Endothelial cell (in vitro differentiated cells): ENCODE data around the gene FOXN1. TPM values are rescaled to one million over a fixed set of nuclear protein-coding genes. Genes with fewer than 3 reads are reported as not detected.

ENCODE experiments used
- DNase-seq: peaks from one replicate; pipeline ENCODE4 v3.0.0; 2021; ENCODE audit warnings: low spot score
- H3K27ac Mint-ChIP-seq: one replicate; pipeline ENCODE4 v1.8.0; 2021; ENCODE audit warnings: mixed read lengths, inconsistent platforms; ENCODE audit not compliant: unreplicated experiment
- H3K27me3 Mint-ChIP-seq: one replicate; pipeline ENCODE4 v1.8.0; 2021; ENCODE audit warnings: mild to moderate bottlenecking, moderate library complexity, mixed read lengths, inconsistent platforms; ENCODE audit not compliant: unreplicated experiment
- H3K36me3 Mint-ChIP-seq: one replicate; pipeline ENCODE4 v1.8.0; 2021; ENCODE audit warnings: mild to moderate bottlenecking, low read depth, mixed read lengths, inconsistent platforms; ENCODE audit not compliant: unreplicated experiment
- H3K4me1 Mint-ChIP-seq: one replicate; pipeline ENCODE4 v1.8.0; 2021; ENCODE audit warnings: mild to moderate bottlenecking, mixed read lengths, inconsistent platforms; ENCODE audit not compliant: unreplicated experiment
- H3K4me3 Mint-ChIP-seq: one replicate; pipeline ENCODE4 v1.8.0; 2021; ENCODE audit warnings: mild to moderate bottlenecking, mixed read lengths, inconsistent platforms; ENCODE audit not compliant: unreplicated experiment
- H3K9me3 Mint-ChIP-seq: one replicate; pipeline ENCODE4 v1.8.0; 2021; ENCODE audit warnings: mixed read lengths, inconsistent platforms; ENCODE audit not compliant: unreplicated experiment
- total RNA-seq: library from RNA; stranded (reverse); fragmentation: NEBNext Ultra II Directional; extraction: Animal tissue kit (Norgen Biotek cat#: 25700); gene quantifications from one replicate; pipeline ENCODE4 v1.2.1, GENCODE V29; 2021; ENCODE audit not compliant: unreplicated experiment
- TF ChIP-seq, protein P1 (sequence below): fragments of 200-600 bp; sonication (generic); IDR thresholded peaks from one replicate; pipeline ENCODE4 v1.5.0; 2021; ENCODE audit warnings: antibody characterized with exemption; ENCODE audit not compliant: unreplicated experiment

FOXN1 gene
- total RNA-seq, 1 donor from 2014 or later = not detected

DNA sequence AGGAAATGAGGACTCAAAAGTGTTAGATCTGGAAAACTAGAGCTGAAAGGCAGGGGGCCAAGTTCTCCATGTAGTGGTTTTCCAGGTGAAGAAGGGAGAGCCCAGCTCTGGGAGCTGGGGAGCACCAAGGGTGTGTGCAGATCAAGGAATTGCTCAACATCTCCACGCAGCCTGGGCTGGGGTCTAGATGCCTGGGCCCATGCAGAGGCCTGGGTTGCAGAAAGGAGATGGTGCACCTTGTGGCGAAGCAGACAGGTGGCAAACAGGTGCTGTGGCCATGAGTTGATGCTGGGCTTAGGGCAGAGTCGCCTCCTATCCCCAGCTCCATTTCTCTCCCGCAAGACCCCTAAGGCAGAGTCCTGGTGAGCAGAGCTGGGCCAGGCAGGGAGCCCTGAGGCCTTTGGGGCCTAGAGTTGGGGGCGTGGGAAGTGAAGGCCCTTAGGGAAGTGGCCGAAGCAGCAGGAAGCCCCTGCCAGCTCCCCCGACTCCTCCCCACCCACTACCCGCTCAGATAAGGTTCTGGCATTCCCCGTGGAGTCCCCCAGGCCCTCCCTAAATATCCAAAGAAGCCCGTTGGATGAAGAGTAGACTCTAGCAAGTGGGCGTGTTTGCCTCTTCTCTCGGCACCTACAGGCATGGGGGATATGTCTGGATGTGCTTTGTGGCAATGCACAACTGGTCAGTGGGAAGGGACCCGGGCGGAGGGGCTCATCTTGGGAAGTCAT lies 777 bp downstream of the FOXN1 start:
- Mint-ChIP-seq H3K9me3 (no peaks in the 10 kb centered on the region), H3K4me1 (no peaks in the 10 kb centered on the region), H3K36me3 (peaks cover 3% of the 10 kb centered on the region), H3K27me3 (peaks cover 16% of the 10 kb centered on the region), H3K4me3 (no peak overlapping the region), H3K27ac (no peak overlapping the region)
- TF ChIP-seq, protein P1, sequence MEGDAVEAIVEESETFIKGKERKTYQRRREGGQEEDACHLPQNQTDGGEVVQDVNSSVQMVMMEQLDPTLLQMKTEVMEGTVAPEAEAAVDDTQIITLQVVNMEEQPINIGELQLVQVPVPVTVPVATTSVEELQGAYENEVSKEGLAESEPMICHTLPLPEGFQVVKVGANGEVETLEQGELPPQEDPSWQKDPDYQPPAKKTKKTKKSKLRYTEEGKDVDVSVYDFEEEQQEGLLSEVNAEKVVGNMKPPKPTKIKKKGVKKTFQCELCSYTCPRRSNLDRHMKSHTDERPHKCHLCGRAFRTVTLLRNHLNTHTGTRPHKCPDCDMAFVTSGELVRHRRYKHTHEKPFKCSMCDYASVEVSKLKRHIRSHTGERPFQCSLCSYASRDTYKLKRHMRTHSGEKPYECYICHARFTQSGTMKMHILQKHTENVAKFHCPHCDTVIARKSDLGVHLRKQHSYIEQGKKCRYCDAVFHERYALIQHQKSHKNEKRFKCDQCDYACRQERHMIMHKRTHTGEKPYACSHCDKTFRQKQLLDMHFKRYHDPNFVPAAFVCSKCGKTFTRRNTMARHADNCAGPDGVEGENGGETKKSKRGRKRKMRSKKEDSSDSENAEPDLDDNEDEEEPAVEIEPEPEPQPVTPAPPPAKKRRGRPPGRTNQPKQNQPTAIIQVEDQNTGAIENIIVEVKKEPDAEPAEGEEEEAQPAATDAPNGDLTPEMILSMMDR = no peak
- DNase-seq = no peak

DNA sequence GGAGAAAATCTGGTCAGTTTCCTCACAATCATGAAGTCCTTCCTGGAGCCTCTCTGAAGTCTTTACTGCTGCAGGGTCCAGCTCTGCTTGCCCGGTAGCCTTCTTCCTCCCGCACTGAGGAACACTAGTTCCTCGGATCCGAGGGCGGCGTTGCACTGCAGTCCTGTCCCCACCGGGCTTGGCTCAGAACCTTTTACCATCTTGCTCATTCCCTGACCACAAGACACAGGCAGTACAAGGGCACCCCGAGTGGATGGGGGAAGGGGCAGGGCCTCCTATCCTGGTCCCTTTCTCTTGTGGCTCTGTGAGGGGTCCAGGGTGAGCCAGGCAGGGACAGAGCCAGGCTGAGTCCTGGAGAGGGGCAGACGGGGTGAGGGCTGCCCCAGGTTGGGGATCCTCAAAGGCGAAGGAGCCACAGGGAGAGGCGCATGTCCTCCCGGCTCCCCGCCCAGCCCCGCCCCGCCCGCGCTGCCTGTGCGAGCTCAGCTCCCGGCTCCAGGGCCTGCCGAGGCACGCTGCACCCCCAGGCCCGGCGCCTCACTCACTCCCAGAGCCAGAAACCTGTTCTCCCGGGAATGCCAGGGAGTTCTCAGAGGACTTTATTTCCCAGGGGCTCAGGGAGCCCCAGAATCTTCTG lies 1.5 kb downstream of the FOXN1 start:
- Mint-ChIP-seq H3K27me3 (peaks cover 16% of the 10 kb centered on the region), H3K9me3 (no peaks in the 10 kb centered on the region), H3K27ac (no peak overlapping the region), H3K4me3 (no peak overlapping the region), H3K36me3 (peaks cover 3% of the 10 kb centered on the region), H3K4me1 (no peaks in the 10 kb centered on the region)
- DNase-seq = no peak
- TF ChIP-seq, protein P1 = no peak

DNA sequence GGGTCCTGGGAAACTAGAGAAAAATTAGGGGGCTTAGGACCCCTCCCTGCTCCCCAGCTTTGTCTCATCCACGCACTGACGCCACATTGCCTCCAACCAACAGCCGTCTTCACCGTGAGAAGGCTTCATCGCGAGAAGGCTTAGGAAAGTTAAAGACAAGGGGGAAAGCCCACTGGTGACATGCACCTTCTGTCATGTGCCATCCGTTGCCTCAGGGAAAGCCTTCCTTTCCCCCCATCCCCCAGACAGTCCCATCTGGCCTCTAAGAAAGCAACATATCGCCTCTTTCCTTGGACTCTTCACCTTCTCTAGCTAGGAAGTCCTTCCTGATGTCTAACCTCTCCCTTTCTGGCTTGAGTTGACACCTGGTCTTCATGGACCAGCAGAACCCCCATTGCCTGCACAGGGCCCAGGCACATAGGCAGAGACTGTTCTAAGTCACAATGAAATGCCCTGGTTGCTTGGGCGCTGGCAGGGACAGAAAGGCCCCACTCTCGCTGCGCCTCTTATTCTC lies 2.1 kb downstream of the FOXN1 start:
- Mint-ChIP-seq H3K9me3 (no peaks in the 10 kb centered on the region), H3K27ac (no peak overlapping the region), H3K36me3 (peaks cover 3% of the 10 kb centered on the region), H3K4me1 (no peaks in the 10 kb centered on the region), H3K4me3 (no peak overlapping the region), H3K27me3 (peaks cover 16% of the 10 kb centered on the region)
- DNase-seq = no peak
- TF ChIP-seq, protein P1 = no peak

DNA sequence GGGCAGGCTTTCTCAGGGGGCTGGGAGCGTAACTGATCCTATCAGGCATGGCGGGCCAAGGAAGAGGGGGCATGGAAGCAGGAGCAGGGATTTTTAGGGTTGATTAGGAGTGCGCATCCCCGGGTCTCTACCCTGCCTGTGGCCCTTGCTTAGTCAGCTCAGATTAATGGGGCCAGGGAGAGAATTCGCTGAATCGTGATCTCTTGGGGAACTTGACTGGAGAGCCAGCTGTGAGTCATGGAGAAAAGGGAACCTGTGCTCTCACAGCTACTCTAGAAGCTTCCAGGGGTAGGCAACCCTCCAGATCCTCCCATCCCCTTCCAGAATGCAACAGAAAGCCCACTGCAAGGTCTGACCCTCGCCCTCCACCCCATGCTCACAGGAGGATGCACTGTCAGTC lies 3.6 kb downstream of the FOXN1 start:
- Mint-ChIP-seq H3K36me3 (peaks cover 3% of the 10 kb centered on the region), H3K27me3 (peaks cover 17% of the 10 kb centered on the region), H3K27ac (no peak overlapping the region), H3K9me3 (no peaks in the 10 kb centered on the region), H3K4me3 (no peak overlapping the region), H3K4me1 (no peaks in the 10 kb centered on the region)
- TF ChIP-seq, protein P1 = no peak
- no peak for DNase-seq

DNA sequence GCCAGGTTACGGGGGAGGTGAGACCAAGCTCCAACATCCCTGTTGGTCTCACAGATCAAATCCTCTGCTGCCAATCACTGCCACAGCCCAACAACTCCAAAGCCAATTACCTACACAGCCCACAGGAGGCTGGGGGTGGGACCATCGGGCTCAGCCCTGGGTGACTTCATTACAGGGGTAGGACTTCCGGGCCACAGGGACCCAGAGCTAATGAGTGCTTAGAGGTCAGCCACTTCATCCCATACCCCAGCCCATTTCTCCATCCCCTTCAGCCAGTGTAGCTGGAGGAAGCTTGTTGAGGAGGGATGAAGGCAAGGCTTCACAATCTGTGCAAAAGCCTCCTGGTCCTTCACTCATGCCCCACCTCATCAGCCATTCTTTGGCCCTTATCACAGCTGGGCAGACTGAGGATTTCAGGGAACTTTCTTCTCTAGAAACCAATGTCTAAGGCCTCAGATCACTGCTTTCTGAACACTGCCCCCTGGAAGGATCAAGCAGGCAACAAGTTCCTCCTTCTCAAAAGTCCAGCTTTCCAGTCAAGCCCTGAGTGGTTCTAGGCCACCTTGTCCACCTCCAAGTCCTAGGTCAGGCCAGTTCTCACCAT lies 5.8 kb downstream of the FOXN1 start:
- H3K4me3 Mint-ChIP-seq = no peak overlapping the region
- H3K27ac Mint-ChIP-seq = no peak overlapping the region
- no peak for DNase-seq
- H3K4me1 Mint-ChIP-seq = no peaks in the 10 kb centered on the region
- H3K9me3 Mint-ChIP-seq = no peaks in the 10 kb centered on the region
- H3K27me3 Mint-ChIP-seq = peaks cover 16% of the 10 kb centered on the region
- no peaks in the 10 kb centered on the region for H3K36me3 Mint-ChIP-seq
- TF ChIP-seq, protein P1 = no peak
